GM19455 (cell line): ENCODE measurements around the gene NFKB2.

Experiments used
- ATAC-seq: cut with Tn5 transposase; IDR thresholded peaks from one replicate; pipeline ENCODE4 v1.9.1; 2021; ENCODE audit not compliant: unreplicated experiment

NFKB2 gene

GRCh38 chr10:102395400-102396316, at the start of gene NFKB2:
TSS of gene NFKB2 (plus strand) at chr10:102395705. CDS start at chr10:102395960, 255 bp downstream.
- peak; percentile 31 for ATAC-seq

- ATAC-seq, result no peak
Observed at GRCh38 chr10:102347236-102347828, 48.2 kb upstream of the NFKB2 start.

- no peak for ATAC-seq
Observed at GRCh38 chr10:102352066-102352715, 43.3 kb upstream of the NFKB2 start.

GRCh38 chr10:102354451-102354850, 41.1 kb upstream of the NFKB2 start:
- no peak for ATAC-seq

GRCh38 chr10:102358712-102359382, 36.7 kb upstream of the NFKB2 start:
- no peak for ATAC-seq

- no peak for ATAC-seq
Observed at GRCh38 chr10:102367441-102367840, 28.1 kb upstream of the NFKB2 start.

- ATAC-seq, result no peak
Observed at GRCh38 chr10:102368077-102368476, 27.4 kb upstream of the NFKB2 start.

GRCh38 chr10:102371295-102371694, 24.2 kb upstream of the NFKB2 start:
- ATAC-seq, result no peak

- ATAC-seq, result no peak
Observed at GRCh38 chr10:102375250-102375649, 20.3 kb upstream of the NFKB2 start.

GRCh38 chr10:102375867-102376266, 19.6 kb upstream of the NFKB2 start:
- ATAC-seq, result no peak

GRCh38 chr10:102376901-102377300, 18.6 kb upstream of the NFKB2 start:
- no peak for ATAC-seq

GRCh38 chr10:102379383-102379782, 16.1 kb upstream of the NFKB2 start:
- no peak for ATAC-seq

GRCh38 chr10:102381983-102382382, 13.5 kb upstream of the NFKB2 start:
- no peak for ATAC-seq

- ATAC-seq, result no peak
Observed at GRCh38 chr10:102382871-102383270, 12.6 kb upstream of the NFKB2 start.

- ATAC-seq, result no peak
Observed at GRCh38 chr10:102384053-102384452, 11.5 kb upstream of the NFKB2 start.

- ATAC-seq, result no peak
Observed at GRCh38 chr10:102384606-102385429, 10.7 kb upstream of the NFKB2 start.

- ATAC-seq, result no peak
Observed at GRCh38 chr10:102389894-102390293, 5.6 kb upstream of the NFKB2 start.

- no peak for ATAC-seq
Observed at GRCh38 chr10:102392306-102392705, 3.2 kb upstream of the NFKB2 start.

- ATAC-seq, result no peak
Observed at GRCh38 chr10:102393411-102394078, 2.0 kb upstream of the NFKB2 start.
